Peyer's patch (tissue), 4 donors: Measurements from ENCODE around the gene RPUSD2. TPM values are rescaled to one million over a fixed set of nuclear protein-coding genes. Genes with fewer than 3 reads are reported as not detected.
"Not testable (repeated sequence)": the region's sequence is repeated elsewhere in the genome, so short reads cannot be mapped to it uniquely, and the experiment has no call there.

Experiments used
- DNase-seq, 3 donors: peaks; one replicate each; pipeline ENCODE4 v3.0.0-alpha.2; 2017 to 2019
- H3K27ac ChIP-seq, 4 donors: fragments of 200-600 bp; sonication (generic); one replicate each; pipeline ENCODE4 v1.5.1; 2016 to 2019
- H3K27me3 ChIP-seq, 2 donors: fragments of 200-600 bp; sonication (generic); one replicate each; pipeline ENCODE4 v1.5.1; 2019
- H3K36me3 ChIP-seq, 3 donors: fragments of 200-600 bp; sonication (generic); one replicate each; pipeline ENCODE4 v1.5.1; 2016 to 2019
- H3K4me1 ChIP-seq, 4 donors: fragments of 200-600 bp; sonication (generic); one replicate each; pipeline ENCODE4 v1.5.1; 2016 to 2019
- H3K4me3 ChIP-seq, 4 donors: fragments of 200-600 bp; sonication (generic); 1 replicate in 3 of 4; 2 replicates in 1 of 4; pipeline ENCODE4 v1.5.1; 2016 to 2019; ENCODE audit warnings: mild to moderate bottlenecking in 1 of 4
- H3K9me3 ChIP-seq, 4 donors: fragments of 200-600 bp; sonication (generic); one replicate each; pipeline ENCODE4 v1.5.1; 2016 to 2019; ENCODE audit warnings: mild to moderate bottlenecking in 1 of 4
- POLR2A ChIP-seq, 2 donors: fragments of 450-650 bp; IDR thresholded peaks; one replicate each; pipeline ENCODE4 v1.5.1; 2017; ENCODE audit warnings: antibody characterized with exemption in 2 of 2, mild to moderate bottlenecking in 2 of 2, moderate library complexity in 2 of 2
- total RNA-seq, 4 donors: library from RNA; depleted of rRNA; stranded (reverse); fragments of >200 nt; gene quantifications; one replicate each; pipeline ENCODE4 v1.1.0, GENCODE V29; 2016
- TF ChIP-seq, protein P1 (sequence below), 6 experiments: fragments of 450-650 bp in 4 of 6; fragments of 200-600 bp in 2 of 6; sonication (generic) in 1 of 6; IDR thresholded peaks; one replicate each; pipeline ENCODE4 v1.5.1; 2017 to 2019; ENCODE audit warnings: antibody characterized with exemption in 6 of 6, mild to moderate bottlenecking in 3 of 6, moderate library complexity in 1 of 6

Gene RPUSD2
- total RNA-seq, 4 donors from 2014 or later, result 4.7 to 21.5 (median 6.8) TPM

DNA sequence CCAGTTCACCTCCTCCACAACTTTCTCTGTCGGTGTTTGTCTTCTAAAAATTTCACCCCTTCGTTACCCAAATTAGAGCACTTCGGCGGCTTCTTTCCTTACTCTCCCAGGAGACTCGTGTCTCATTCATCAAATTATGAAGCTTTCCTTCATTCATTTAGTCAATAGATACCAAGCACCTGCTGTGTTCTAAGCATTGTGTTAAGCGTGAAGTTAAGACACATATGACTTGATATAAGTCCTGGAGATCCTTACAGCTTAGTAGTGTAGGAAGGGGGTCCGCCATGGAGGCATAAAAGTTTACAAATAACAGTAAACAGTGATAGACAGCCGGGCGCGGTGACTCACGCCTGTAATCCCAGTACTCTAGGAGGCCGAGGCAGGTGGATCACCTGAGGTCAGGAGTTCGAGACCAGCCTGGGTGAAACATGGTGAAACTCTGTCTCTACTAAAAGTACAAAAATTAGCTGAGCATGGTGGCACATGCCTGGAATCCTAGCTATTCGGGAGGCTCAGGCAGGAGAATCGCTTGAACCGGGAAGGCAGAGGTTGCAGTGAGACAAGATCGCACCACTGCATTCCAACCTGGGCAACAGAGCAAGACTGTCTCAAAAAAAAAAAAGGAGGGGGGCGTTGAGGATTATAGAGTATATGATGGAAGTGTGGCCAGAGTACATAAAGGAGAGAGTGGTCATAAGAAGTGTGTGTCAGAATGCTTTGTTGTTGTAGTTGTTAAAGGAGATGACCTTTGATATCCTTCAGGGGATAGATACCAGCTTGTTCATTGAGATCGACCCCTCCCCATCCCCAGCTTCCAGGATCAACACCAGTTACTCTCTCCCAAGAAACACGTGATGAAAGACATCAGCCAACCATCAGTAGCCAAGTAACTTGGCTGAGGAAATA, 3.5 kb upstream of the RPUSD2 start:
- Histone ChIP-seq H3K4me1 (peaks cover 0 to 32% (median 11%) of the 10 kb centered on the region in 4 donors), H3K27ac (peak overlapping the region; percentile 44 to 97 (median 94)), H3K36me3 (peaks cover 0 to 11% (median 0%) of the 10 kb centered on the region in 3 donors), H3K27me3 (no peaks in the 10 kb centered on the region), H3K4me3 (peak overlapping the region; percentile 88 to 95 (median 94)), H3K9me3 (no peaks in the 10 kb centered on the region)
- DNase-seq, result no peak
- TF ChIP-seq, protein P1, sequence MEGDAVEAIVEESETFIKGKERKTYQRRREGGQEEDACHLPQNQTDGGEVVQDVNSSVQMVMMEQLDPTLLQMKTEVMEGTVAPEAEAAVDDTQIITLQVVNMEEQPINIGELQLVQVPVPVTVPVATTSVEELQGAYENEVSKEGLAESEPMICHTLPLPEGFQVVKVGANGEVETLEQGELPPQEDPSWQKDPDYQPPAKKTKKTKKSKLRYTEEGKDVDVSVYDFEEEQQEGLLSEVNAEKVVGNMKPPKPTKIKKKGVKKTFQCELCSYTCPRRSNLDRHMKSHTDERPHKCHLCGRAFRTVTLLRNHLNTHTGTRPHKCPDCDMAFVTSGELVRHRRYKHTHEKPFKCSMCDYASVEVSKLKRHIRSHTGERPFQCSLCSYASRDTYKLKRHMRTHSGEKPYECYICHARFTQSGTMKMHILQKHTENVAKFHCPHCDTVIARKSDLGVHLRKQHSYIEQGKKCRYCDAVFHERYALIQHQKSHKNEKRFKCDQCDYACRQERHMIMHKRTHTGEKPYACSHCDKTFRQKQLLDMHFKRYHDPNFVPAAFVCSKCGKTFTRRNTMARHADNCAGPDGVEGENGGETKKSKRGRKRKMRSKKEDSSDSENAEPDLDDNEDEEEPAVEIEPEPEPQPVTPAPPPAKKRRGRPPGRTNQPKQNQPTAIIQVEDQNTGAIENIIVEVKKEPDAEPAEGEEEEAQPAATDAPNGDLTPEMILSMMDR (IDR thresholded peaks at IDR 0.05), result no peak
- no peak for TF ChIP-seq POLR2A (IDR thresholded peaks at IDR 0.05)

DNA sequence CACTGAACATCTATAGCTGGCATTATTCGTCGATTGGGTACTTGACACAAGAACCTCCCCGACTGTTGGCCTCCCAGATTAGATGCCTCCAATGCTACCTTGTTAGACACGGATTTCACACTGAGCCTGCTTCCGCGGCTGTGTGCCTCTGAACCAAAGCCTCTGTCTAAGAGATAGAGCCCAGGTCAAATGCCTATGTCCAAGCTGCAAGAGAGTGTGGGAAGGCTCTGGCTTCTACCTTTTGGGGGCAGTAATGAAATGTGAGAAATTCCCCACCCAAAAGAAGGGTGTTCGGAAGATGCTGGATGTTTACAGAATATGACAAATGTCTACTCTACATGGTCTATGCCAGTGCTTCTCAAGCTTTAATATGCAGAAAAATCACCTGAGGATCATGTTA, 2.0 kb upstream of the RPUSD2 start:
- peaks cover 0 to 28% (median 12%) of the 10 kb centered on the region in 4 donors for H3K4me1 ChIP-seq
- no peaks in the 10 kb centered on the region for H3K9me3 ChIP-seq
- TF ChIP-seq, protein P1 (IDR thresholded peaks at IDR 0.05), result peak in 1 of 6 experiments; percentile 13
- TF ChIP-seq POLR2A (IDR thresholded peaks at IDR 0.05), result no peak
- peaks cover 0 to 5% (median 0%) of the 10 kb centered on the region in 3 donors for H3K36me3 ChIP-seq
- no peak overlapping the region for H3K4me3 ChIP-seq
- H3K27me3 ChIP-seq, result no peaks in the 10 kb centered on the region
- no peak overlapping the region for H3K27ac ChIP-seq
- no peak for DNase-seq

GRCh38 chr15:40575113-40575512, 6.0 kb downstream of the RPUSD2 start:
- H3K27me3 ChIP-seq, result no peaks in the 10 kb centered on the region
- TF ChIP-seq, protein P1 (IDR thresholded peaks at IDR 0.05), result no peak
- TF ChIP-seq POLR2A (IDR thresholded peaks at IDR 0.05), result no peak
- H3K9me3 ChIP-seq, result no peaks in the 10 kb centered on the region
- no peak overlapping the region for H3K27ac ChIP-seq
- H3K4me1 ChIP-seq, result peaks cover 0 to 10% (median 5%) of the 10 kb centered on the region in 4 donors
- DNase-seq, result no peak
- H3K36me3 ChIP-seq, result peaks cover 0 to 19% (median 0%) of the 10 kb centered on the region in 3 donors
- no peak overlapping the region for H3K4me3 ChIP-seq

- H3K27ac ChIP-seq, H3K4me1 ChIP-seq, H3K27me3 ChIP-seq, H3K4me3 ChIP-seq, H3K9me3 ChIP-seq, DNase-seq: not testable (repeated sequence)
- H3K36me3 ChIP-seq, result peaks cover 0 to 19% (median 0%) of the 10 kb centered on the region in 3 donors
Measured at GRCh38 chr15:40576914-40577313, 7.8 kb downstream of the RPUSD2 start.

DNA sequence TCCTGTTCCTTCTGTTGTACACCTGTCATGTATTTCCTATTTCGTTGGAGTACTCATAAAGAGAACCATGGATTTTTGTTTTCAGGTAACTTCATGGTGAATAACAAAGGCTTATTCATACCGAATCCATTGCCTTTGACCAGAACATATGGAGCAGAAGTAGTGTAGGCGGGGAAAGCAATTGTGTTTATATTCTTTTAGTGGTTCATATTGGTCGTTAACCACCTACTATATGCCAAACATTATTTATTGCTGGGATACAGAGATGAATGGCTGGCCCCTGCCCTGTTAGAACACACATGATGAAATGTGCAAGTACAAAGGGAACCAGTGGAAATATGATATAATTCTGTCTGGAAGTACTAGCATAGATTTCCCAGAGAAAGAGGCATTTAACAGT, 9.8 kb downstream of the RPUSD2 start:
- DNase-seq, result no peak
- no peaks in the 10 kb centered on the region for H3K4me1 ChIP-seq
- H3K9me3 ChIP-seq, result no peaks in the 10 kb centered on the region
- H3K27ac ChIP-seq, result no peak overlapping the region
- H3K27me3 ChIP-seq, result no peaks in the 10 kb centered on the region
- no peak overlapping the region for H3K4me3 ChIP-seq
- TF ChIP-seq, protein P1 (IDR thresholded peaks at IDR 0.05), result no peak
- no peak for TF ChIP-seq POLR2A (IDR thresholded peaks at IDR 0.05)
- H3K36me3 ChIP-seq, result peaks cover 0 to 10% (median 0%) of the 10 kb centered on the region in 3 donors

DNA sequence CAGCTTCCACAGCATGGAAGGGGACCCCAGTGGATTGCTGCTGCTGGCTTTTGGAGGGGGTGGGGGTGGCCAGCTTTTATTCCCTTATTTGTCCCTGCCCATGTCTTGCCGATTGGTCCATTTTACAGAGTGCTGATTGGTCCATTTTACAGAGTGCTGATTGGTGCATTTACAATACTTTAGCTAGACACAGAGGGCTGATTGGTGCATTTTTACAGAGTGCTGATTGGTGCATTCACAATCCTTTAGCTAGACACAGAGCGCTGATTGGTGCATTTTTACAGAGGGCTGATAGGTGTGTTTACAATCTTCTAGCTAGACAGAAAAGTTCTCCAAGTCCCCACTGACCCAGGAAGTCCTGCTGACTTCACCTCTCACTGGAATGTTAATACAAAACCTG, 12.7 kb downstream of the RPUSD2 start:
- H3K27me3 ChIP-seq, H3K4me1 ChIP-seq, H3K4me3 ChIP-seq, H3K36me3 ChIP-seq, DNase-seq, H3K27ac ChIP-seq, H3K9me3 ChIP-seq: not testable (repeated sequence)
